HG03064 (cell line): Measurements from ENCODE around the gene KLF6.
A peak's percentile ranks its signal among the peaks of the same experiment; 100 is the strongest.

Experiments used
- ATAC-seq: cut with Tn5 transposase; IDR thresholded peaks from one replicate; pipeline ENCODE4 v1.9.1; 2021; ENCODE audit warnings: low read depth; ENCODE audit not compliant: unreplicated experiment

KLF6 gene

GRCh38 chr10:3812141-3812540 lies 27.1 kb upstream of the KLF6 start:
- ATAC-seq = no peak

- peak; percentile 79 for ATAC-seq
These were observed 26.4 kb upstream of the KLF6 start for GRCh38 chr10:3811291-3811870.

GRCh38 chr10:3808689-3809199 lies 23.7 kb upstream of the KLF6 start:
- no peak for ATAC-seq

GRCh38 chr10:3807928-3808496 lies 23.0 kb upstream of the KLF6 start:
- ATAC-seq = no peak

- ATAC-seq = no peak
These were observed 22.4 kb upstream of the KLF6 start for GRCh38 chr10:3807211-3807927.

- ATAC-seq = no peak
These were observed 21.6 kb upstream of the KLF6 start for GRCh38 chr10:3806603-3807002.

- peak; percentile 29 for ATAC-seq
These were observed 20.9 kb upstream of the KLF6 start for GRCh38 chr10:3805791-3806461.

- peak; percentile 34 for ATAC-seq
These were observed 20.3 kb upstream of the KLF6 start for GRCh38 chr10:3805201-3805790.

- ATAC-seq = no peak
These were observed 19.1 kb upstream of the KLF6 start for GRCh38 chr10:3803927-3804741.

GRCh38 chr10:3803295-3803926 lies 18.4 kb upstream of the KLF6 start:
- ATAC-seq = no peak

GRCh38 chr10:3802526-3803265 lies 17.7 kb upstream of the KLF6 start:
- ATAC-seq = no peak

GRCh38 chr10:3801558-3802192 lies 16.7 kb upstream of the KLF6 start:
- no peak for ATAC-seq

GRCh38 chr10:3800586-3800985 lies 15.6 kb upstream of the KLF6 start:
- no peak for ATAC-seq

- no peak for ATAC-seq
These were observed 12.7 kb upstream of the KLF6 start for GRCh38 chr10:3797750-3798149.

GRCh38 chr10:3793553-3793952 lies 8.5 kb upstream of the KLF6 start:
- no peak for ATAC-seq

GRCh38 chr10:3792710-3793219 lies 7.8 kb upstream of the KLF6 start:
- ATAC-seq = no peak

GRCh38 chr10:3791974-3792633 lies 7.1 kb upstream of the KLF6 start:
- ATAC-seq = no peak

- ATAC-seq = no peak
These were observed 5.8 kb upstream of the KLF6 start for GRCh38 chr10:3790858-3791257.
